BLaER1 (cell line): ENCODE results near the gene PCSK5.
A peak's percentile ranks its signal among the peaks of the same experiment; 100 is the strongest.
"Not testable (repeated sequence)": the region's sequence is repeated elsewhere in the genome, so short reads cannot be mapped to it uniquely, and the experiment has no call there.

Source experiments
- H3K27ac ChIP-seq: shearing (Covaris generic); formaldehyde crosslinking; 2 replicates; pipeline ENCODE4 v1.8.1; 2022
- H3K27me3 ChIP-seq: shearing (Covaris generic); formaldehyde crosslinking; 2 replicates; pipeline ENCODE4 v1.8.1; 2022
- H3K36me3 ChIP-seq: shearing (Covaris generic); formaldehyde crosslinking; 2 replicates; pipeline ENCODE4 v1.8.1; 2022
- H3K4me1 ChIP-seq: shearing (Covaris generic); formaldehyde crosslinking; 2 replicates; pipeline ENCODE4 v1.8.1; 2022
- H3K4me2 ChIP-seq: shearing (Covaris generic); formaldehyde crosslinking; 2 replicates; pipeline ENCODE4 v1.8.1; 2022
- H3K4me3 ChIP-seq: shearing (Covaris generic); formaldehyde crosslinking; 2 replicates; pipeline ENCODE4 v1.8.1; 2022
- H3K9ac ChIP-seq: shearing (Covaris generic); formaldehyde crosslinking; 2 replicates; pipeline ENCODE4 v1.8.1; 2022
- H3K9me3 ChIP-seq: shearing (Covaris generic); formaldehyde crosslinking; 2 replicates; pipeline ENCODE4 v1.8.1; 2022
- H4K20me1 ChIP-seq: shearing (Covaris generic); formaldehyde crosslinking; 2 replicates; pipeline ENCODE4 v1.8.1; 2022
- Cebpa-rat ChIP-seq: shearing (Covaris generic); IDR thresholded peaks from 2 replicates; pipeline ENCODE4 v1.8.1; 2022

Gene PCSK5

DNA sequence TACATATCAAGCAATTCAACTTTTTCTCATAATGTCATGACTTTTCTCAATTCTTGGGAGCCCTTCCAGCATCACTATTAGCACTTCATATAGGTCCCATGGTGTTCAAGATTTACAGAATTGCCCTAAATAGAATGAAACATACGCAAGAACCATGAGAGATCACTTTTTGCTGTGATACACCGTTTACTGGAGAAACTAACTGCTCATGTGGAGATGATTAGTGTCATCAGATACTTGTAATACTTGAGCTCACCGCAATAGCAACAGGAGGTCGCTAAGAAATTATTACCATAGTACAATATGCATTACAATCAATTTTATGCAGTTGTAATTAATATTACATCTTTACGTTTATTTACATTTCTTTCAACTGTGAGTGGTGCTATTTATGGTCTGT is 4.8 kb upstream of the PCSK5 start:
- TF ChIP-seq Cebpa-rat: no peak
- Histone ChIP-seq H3K9ac (no peak overlapping the region), H3K4me2 (0 out of 2 replicates have a peak overlapping the region, but pooled peaks have one; percentile 33), H4K20me1 (no peaks in the 10 kb centered on the region), H3K4me3 (no peak overlapping the region), H3K27ac (no peak overlapping the region), H3K36me3 (no peaks in the 10 kb centered on the region), H3K9me3 (no peaks in the 10 kb centered on the region), H3K4me1 (peaks cover 19% of the 10 kb centered on the region), H3K27me3 (no peaks in the 10 kb centered on the region; the same call in 1 of the 2 replicates)

- Histone ChIP-seq H4K20me1 (peaks cover 25% of the 10 kb centered on the region), H3K4me3 (peak overlapping the region; percentile 84), H3K27me3 (peaks cover 39% of the 10 kb centered on the region), H3K9me3 (no peaks in the 10 kb centered on the region), H3K27ac (no peak overlapping the region), H3K9ac (peak overlapping the region; percentile 60; the same call in 1 of the 2 replicates), H3K4me2 (peak overlapping the region; percentile 99), H3K4me1 (peaks cover 34% of the 10 kb centered on the region), H3K36me3 (no peaks in the 10 kb centered on the region)
- no peak for TF ChIP-seq Cebpa-rat
Observed at GRCh38 chr9:75889577-75889976, 896 bp upstream of the PCSK5 start.

- H3K4me2 ChIP-seq: peak overlapping the region; percentile 99
- H4K20me1 ChIP-seq: peaks cover 25% of the 10 kb centered on the region
- peak overlapping the region; percentile 60 for H3K9ac ChIP-seq
- peaks cover 32% of the 10 kb centered on the region for H3K4me1 ChIP-seq
- no peak overlapping the region for H3K27ac ChIP-seq
- H3K9me3 ChIP-seq: no peaks in the 10 kb centered on the region
- H3K27me3 ChIP-seq: peaks cover 43% of the 10 kb centered on the region
- TF ChIP-seq Cebpa-rat: no peak
- H3K4me3 ChIP-seq: peak overlapping the region; percentile 84
- H3K36me3 ChIP-seq: no peaks in the 10 kb centered on the region
Observed at GRCh38 chr9:75889977-75890471, 449 bp upstream of the PCSK5 start.

GRCh38 chr9:75891277-75891741 is 836 bp downstream of the PCSK5 start:
- no peak overlapping the region for H3K27ac ChIP-seq
- peaks cover 26% of the 10 kb centered on the region for H3K4me1 ChIP-seq
- peaks cover 25% of the 10 kb centered on the region for H4K20me1 ChIP-seq
- peak overlapping the region; percentile 72; the same call in 1 of the 2 replicates for H3K9ac ChIP-seq
- no peaks in the 10 kb centered on the region for H3K9me3 ChIP-seq
- no peak for TF ChIP-seq Cebpa-rat
- no peaks in the 10 kb centered on the region for H3K36me3 ChIP-seq
- peak overlapping the region; percentile 84 for H3K4me3 ChIP-seq
- peak overlapping the region; percentile 99 for H3K4me2 ChIP-seq
- H3K27me3 ChIP-seq: peaks cover 43% of the 10 kb centered on the region

- Histone ChIP-seq H3K27me3 (peaks cover 43% of the 10 kb centered on the region), H3K36me3 (no peaks in the 10 kb centered on the region), H3K9ac (no peak overlapping the region), H3K4me2 (peak overlapping the region; percentile 99), H4K20me1 (peaks cover 25% of the 10 kb centered on the region), H3K27ac (no peak overlapping the region), H3K4me1 (peaks cover 26% of the 10 kb centered on the region), H3K9me3 (no peaks in the 10 kb centered on the region), H3K4me3 (peak overlapping the region; percentile 84)
- no peak for TF ChIP-seq Cebpa-rat
Observed at GRCh38 chr9:75891771-75892215, 1.3 kb downstream of the PCSK5 start.

- peak overlapping the region; percentile 84 for H3K4me3 ChIP-seq
- H3K27ac ChIP-seq: no peak overlapping the region
- H3K27me3 ChIP-seq: peaks cover 43% of the 10 kb centered on the region
- H3K9me3 ChIP-seq: no peaks in the 10 kb centered on the region
- H3K36me3 ChIP-seq: no peaks in the 10 kb centered on the region
- peaks cover 26% of the 10 kb centered on the region for H3K4me1 ChIP-seq
- H4K20me1 ChIP-seq: peaks cover 25% of the 10 kb centered on the region
- peak overlapping the region; percentile 99 for H3K4me2 ChIP-seq
- H3K9ac ChIP-seq: no peak overlapping the region
- no peak for TF ChIP-seq Cebpa-rat
Observed at GRCh38 chr9:75892216-75892911, 1.9 kb downstream of the PCSK5 start.

DNA sequence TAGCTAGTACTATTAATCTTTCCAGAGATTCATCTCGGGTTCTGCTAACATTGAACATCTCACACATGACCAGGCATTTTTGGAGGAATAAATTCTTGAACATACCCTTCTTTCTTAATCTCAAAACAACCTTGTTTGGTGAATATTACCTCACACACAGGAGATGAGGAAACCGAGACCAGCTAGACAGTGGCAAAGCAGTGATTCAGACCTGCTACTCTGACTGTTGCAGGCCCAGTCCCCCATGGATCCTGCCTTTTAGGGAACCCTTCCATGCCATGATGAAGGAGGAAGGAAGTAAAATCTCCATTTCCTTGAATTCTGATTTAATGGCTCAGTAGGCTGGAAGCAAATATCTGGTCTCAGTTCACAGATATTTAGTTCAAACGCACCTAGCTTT is 2.6 kb downstream of the PCSK5 start:
- H3K27me3 ChIP-seq: peaks cover 43% of the 10 kb centered on the region
- peaks cover 26% of the 10 kb centered on the region for H3K4me1 ChIP-seq
- H3K36me3 ChIP-seq: no peaks in the 10 kb centered on the region
- H3K9me3 ChIP-seq: no peaks in the 10 kb centered on the region
- H3K4me2 ChIP-seq: peak overlapping the region; percentile 99
- no peak overlapping the region for H3K9ac ChIP-seq
- TF ChIP-seq Cebpa-rat: no peak
- peak overlapping the region; percentile 84 for H3K4me3 ChIP-seq
- no peak overlapping the region for H3K27ac ChIP-seq
- H4K20me1 ChIP-seq: peaks cover 25% of the 10 kb centered on the region

GRCh38 chr9:75894566-75894965 is 4.1 kb downstream of the PCSK5 start:
- Histone ChIP-seq H3K4me2 (no peak overlapping the region), H3K27ac (no peak overlapping the region), H3K9ac (no peak overlapping the region), H3K27me3 (peaks cover 43% of the 10 kb centered on the region), H4K20me1 (peaks cover 25% of the 10 kb centered on the region), H3K9me3 (no peaks in the 10 kb centered on the region), H3K4me1 (peaks cover 22% of the 10 kb centered on the region), H3K36me3 (no peaks in the 10 kb centered on the region), H3K4me3 (no peak overlapping the region)
- TF ChIP-seq Cebpa-rat: no peak

GRCh38 chr9:75895112-75895511 is 4.6 kb downstream of the PCSK5 start:
- no peak overlapping the region for H3K4me3 ChIP-seq
- no peak overlapping the region for H3K27ac ChIP-seq
- no peak for TF ChIP-seq Cebpa-rat
- no peaks in the 10 kb centered on the region for H3K9me3 ChIP-seq
- H3K4me2 ChIP-seq: no peak overlapping the region
- H3K4me1 ChIP-seq: peaks cover 19% of the 10 kb centered on the region
- H3K36me3 ChIP-seq: no peaks in the 10 kb centered on the region
- H4K20me1 ChIP-seq: peaks cover 25% of the 10 kb centered on the region
- H3K27me3 ChIP-seq: peaks cover 43% of the 10 kb centered on the region
- H3K9ac ChIP-seq: no peak overlapping the region

- no peak for TF ChIP-seq Cebpa-rat
- Histone ChIP-seq H3K4me1 (peaks cover 19% of the 10 kb centered on the region), H3K9ac (no peak overlapping the region), H3K27ac (no peak overlapping the region), H3K36me3 (no peaks in the 10 kb centered on the region), H4K20me1 (peaks cover 23% of the 10 kb centered on the region), H3K4me3 (no peak overlapping the region), H3K9me3 (no peaks in the 10 kb centered on the region), H3K27me3 (peaks cover 38% of the 10 kb centered on the region), H3K4me2 (no peak overlapping the region)
Observed at GRCh38 chr9:75896193-75896592, 5.7 kb downstream of the PCSK5 start.

DNA sequence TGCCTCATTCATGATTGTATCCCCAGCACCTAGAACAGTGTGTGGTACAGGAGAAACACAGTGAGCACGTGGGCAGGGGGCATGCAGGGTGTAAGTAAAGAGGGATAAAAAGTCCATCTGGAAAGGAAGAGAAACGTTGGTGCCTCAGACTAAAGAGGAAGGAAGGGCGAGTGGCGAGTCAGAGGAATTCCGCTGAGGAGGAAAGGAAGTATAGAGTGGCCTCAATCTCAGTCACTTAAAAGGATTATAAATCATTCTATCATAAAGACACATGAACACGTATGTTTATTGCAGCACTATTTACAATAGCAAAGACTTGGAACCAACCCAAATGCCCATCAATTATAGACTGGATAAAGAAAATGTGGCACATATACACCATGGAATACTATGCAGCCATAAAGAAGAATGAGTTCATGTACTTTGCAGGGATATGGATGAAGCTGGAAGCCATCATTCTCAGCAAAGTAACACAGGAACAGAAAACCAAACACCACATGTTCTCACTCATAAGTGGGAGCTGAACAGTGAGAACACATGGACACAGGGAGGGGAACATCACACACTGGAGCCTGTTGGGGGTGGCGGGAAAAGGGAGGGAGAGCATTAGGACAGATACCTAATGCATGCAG is 10.5 kb downstream of the PCSK5 start:
- H3K9me3 ChIP-seq, H3K4me1 ChIP-seq, H4K20me1 ChIP-seq, H3K27me3 ChIP-seq, H3K36me3 ChIP-seq, H3K4me2 ChIP-seq, H3K27ac ChIP-seq, H3K4me3 ChIP-seq, H3K9ac ChIP-seq: not testable (repeated sequence)
